Measurements from ENCODE around the gene SERPINB5. TPM values are rescaled to one million over a fixed set of nuclear protein-coding genes. Genes with fewer than 3 reads are reported as not detected.

The SERPINB5 gene
- total RNA-seq, 2 donors from 2014 or later: not detected

- intact Hi-C loops (cut with DNase I): loop anchor here (10.0 kb wide), 1 partner anchor 406 kb away; no protein-coding TSS in a partner anchor
- no peaks in the 10 kb centered on the region for H3K9me3 ChIP-seq
- ATAC-seq (peak; percentile 92), DNase-seq (peak; percentile 56 to 74 (median 65))
- TF ChIP-seq CTCF (IDR thresholded peaks at IDR 0.05) (no peak), POLR2A (IDR thresholded peaks at IDR 0.05) (no peak)
- H3K4me1 ChIP-seq: peaks cover 10% of the 10 kb centered on the region
- H3K36me3 ChIP-seq (replicated peaks in 1 of 2; ENCODE audit: insufficient read depth in 1 of 2, low read depth in 2 of 2): no peaks in the 10 kb centered on the region
- no peak overlapping the region for H3K4me3 ChIP-seq
- 33 to 36% methylated on average over 5 of the region's 5 CpGs for WGBS, 2 donors
- no peak overlapping the region for H3K27ac ChIP-seq
- H3K27me3 ChIP-seq: no peaks in the 10 kb centered on the region
Observed at GRCh38 chr18:63528863-63529492, 52.2 kb downstream of the SERPINB5 start.

GRCh38 chr18:63532471-63532870, 55.7 kb downstream of the SERPINB5 start:
- Histone ChIP-seq H3K9me3 (no peaks in the 10 kb centered on the region), H3K4me3 (no peak overlapping the region), H3K27ac (no peak overlapping the region), H3K27me3 (no peaks in the 10 kb centered on the region), H3K4me1 (peaks cover 10% of the 10 kb centered on the region), H3K36me3 (replicated peaks in 1 of 2; ENCODE audit: insufficient read depth in 1 of 2, low read depth in 2 of 2) (no peaks in the 10 kb centered on the region)
- no peak for DNase-seq
- intact Hi-C loops (cut with DNase I): no loop called here
- TF ChIP-seq CTCF (IDR thresholded peaks at IDR 0.05) (no peak), POLR2A (IDR thresholded peaks at IDR 0.05) (no peak)
- 89 to 97% methylated on average over 2 of the region's 2 CpGs for WGBS, 2 donors
- ATAC-seq: no peak

GRCh38 chr18:63534615-63535014, 57.9 kb downstream of the SERPINB5 start:
- Histone ChIP-seq H3K4me1 (no peaks in the 10 kb centered on the region), H3K4me3 (no peak overlapping the region), H3K27me3 (no peaks in the 10 kb centered on the region), H3K36me3 (replicated peaks in 1 of 2; ENCODE audit: insufficient read depth in 1 of 2, low read depth in 2 of 2) (no peaks in the 10 kb centered on the region), H3K9me3 (no peaks in the 10 kb centered on the region), H3K27ac (no peak overlapping the region)
- WGBS, 2 donors: 66% methylated on average over 4 of the region's 4 CpGs
- ATAC-seq (no peak), DNase-seq (no peak)
- no peak for TF ChIP-seq POLR2A (IDR thresholded peaks at IDR 0.05)
- TF ChIP-seq CTCF (IDR thresholded peaks at IDR 0.05): no peak
- intact Hi-C loops (cut with DNase I): no loop called here

- TF ChIP-seq POLR2A (IDR thresholded peaks at IDR 0.05) (no peak), CTCF (IDR thresholded peaks at IDR 0.05) (no peak)
- ATAC-seq (no peak), DNase-seq (no peak)
- WGBS, 2 donors: 46 to 58% methylated on average over 3 of the region's 3 CpGs
- intact Hi-C loops (cut with DNase I): no loop called here
- H3K9me3 ChIP-seq: no peaks in the 10 kb centered on the region
- H3K4me1 ChIP-seq: no peaks in the 10 kb centered on the region
- H3K27ac ChIP-seq: no peak overlapping the region
- no peaks in the 10 kb centered on the region for H3K27me3 ChIP-seq
- H3K4me3 ChIP-seq: no peak overlapping the region
- H3K36me3 ChIP-seq (replicated peaks in 1 of 2; ENCODE audit: insufficient read depth in 1 of 2, low read depth in 2 of 2): no peaks in the 10 kb centered on the region
Observed at GRCh38 chr18:63539904-63540510, 63.2 kb downstream of the SERPINB5 start.

- TF ChIP-seq CTCF (IDR thresholded peaks at IDR 0.05) (no peak), POLR2A (IDR thresholded peaks at IDR 0.05) (no peak)
- Histone ChIP-seq H3K27ac (no peak within 1 kb of the TSS), H3K9me3 (no peaks in the 10 kb centered on the region), H3K4me1 (no peaks in the 10 kb centered on the region), H3K27me3 (no peaks in the 10 kb centered on the region), H3K36me3 (replicated peaks in 1 of 2; ENCODE audit: insufficient read depth in 1 of 2, low read depth in 2 of 2) (no peaks in the 10 kb centered on the region), H3K4me3 (no peak within 1 kb of the TSS)
- ATAC-seq (no peak), DNase-seq (no peak)
- WGBS, 2 donors: 59 to 62% methylated on average over 1 of the region's 1 CpG
- intact Hi-C loops (cut with DNase I): no loop called here
Observed at GRCh38 chr18:63542069-63542468, 65.3 kb downstream of the SERPINB5 start, which contains the start of gene SERPINB12. Gene SERPINB12, plus strand, starts transcription at chr18:63542369. Its CDS starts 13,791 bp downstream, at chr18:63556160.

All from body of pancreas (tissue), 4 donors.